ENCODE results near the gene ADPRHL1.

ADPRHL1 gene

DNA sequence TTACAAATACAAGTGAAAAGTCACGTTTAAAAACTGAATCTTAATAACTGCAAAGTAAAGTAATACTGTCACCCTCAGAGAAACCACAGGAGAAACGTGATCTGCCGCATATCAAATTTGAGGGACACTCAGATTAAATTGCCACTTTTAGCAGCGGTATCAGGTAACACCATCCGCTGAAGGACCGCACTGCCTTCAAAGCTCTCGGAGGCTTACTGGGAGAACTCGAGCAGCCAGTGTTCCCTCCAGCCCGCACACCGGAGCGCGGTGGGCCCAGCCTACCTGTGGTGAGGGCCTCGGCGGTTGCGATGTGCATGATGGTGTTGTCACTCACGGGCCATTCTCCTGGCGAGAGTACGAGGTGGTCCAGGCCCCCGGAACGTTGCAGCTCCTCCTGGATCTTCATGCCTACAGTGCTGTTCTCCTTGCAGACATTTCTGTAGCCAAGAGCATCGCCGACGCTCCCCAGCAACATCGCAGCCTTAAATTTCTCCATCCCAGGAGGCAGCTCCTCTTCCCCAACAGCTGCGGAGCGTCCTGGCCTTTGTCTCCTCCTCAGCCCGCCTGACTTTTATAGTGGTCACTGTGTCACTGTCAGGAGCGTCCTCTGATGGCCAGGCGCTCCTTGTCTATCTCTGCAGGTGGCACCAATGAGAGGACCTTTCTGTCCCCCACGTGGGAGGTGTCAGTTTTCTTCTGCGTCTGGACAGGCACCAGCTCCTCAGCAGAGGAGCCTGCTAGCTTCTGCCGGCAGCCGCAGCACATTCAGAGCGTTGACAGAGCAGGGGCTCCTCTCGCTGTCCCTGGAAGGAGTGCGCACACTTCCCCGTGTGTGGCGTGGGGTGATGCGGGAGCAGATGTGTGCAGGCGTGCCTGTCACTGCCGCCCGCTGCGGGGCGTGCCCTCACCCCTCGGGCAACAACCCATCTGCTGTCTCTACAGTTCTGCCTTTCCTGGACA is at the start of gene ADPRHL1:
Gene ADPRHL1, minus strand, starts transcription at position 547 of the 960 bp plus-strand sequence. Its CDS starts 51 bp downstream, at position 496.
- DNase-seq = no peak

- no peak for DNase-seq
These were observed 49.4 kb upstream of the ADPRHL1 start for GRCh38 chr13:113502686-113503085.

GRCh38 chr13:113500530-113501265 is 47.4 kb upstream of the ADPRHL1 start:
- DNase-seq = no peak

- no peak for DNase-seq
These were observed 46.6 kb upstream of the ADPRHL1 start for GRCh38 chr13:113499936-113500335.

GRCh38 chr13:113498905-113499304 is 45.6 kb upstream of the ADPRHL1 start:
- DNase-seq = no peak

GRCh38 chr13:113497217-113497616 is 43.9 kb upstream of the ADPRHL1 start:
- no peak for DNase-seq

DNA sequence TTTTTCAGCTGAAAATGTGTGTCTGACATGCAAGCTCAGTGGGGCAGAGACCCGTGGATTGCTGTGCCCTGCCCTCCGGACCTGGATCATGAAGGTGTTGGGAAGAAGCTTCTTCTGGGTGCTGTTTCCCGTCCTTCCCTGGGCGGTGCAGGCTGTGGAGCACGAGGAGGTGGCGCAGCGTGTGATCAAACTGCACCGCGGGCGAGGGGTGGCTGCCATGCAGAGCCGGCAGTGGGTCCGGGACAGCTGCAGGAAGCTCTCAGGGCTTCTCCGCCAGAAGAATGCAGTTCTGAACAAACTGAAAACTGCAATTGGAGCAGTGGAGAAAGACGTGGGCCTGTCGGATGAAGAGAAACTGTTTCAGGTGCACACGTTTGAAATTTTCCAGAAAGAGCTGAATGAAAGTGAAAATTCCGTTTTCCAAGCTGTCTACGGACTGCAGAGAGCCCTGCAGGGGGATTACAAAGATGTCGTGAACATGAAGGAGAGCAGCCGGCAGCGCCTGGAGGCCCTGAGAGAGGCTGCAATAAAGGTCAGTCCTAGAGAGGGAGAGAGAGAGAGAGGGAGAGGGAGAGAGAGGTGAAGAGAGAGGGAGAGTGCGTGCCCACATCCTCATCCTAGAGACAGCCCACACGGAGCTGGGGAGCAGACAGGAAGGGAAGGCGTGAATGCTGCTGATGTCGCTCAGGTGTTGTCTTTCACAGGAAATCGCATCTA is 42.4 kb upstream of the ADPRHL1 start:
- no peak for DNase-seq

DNA sequence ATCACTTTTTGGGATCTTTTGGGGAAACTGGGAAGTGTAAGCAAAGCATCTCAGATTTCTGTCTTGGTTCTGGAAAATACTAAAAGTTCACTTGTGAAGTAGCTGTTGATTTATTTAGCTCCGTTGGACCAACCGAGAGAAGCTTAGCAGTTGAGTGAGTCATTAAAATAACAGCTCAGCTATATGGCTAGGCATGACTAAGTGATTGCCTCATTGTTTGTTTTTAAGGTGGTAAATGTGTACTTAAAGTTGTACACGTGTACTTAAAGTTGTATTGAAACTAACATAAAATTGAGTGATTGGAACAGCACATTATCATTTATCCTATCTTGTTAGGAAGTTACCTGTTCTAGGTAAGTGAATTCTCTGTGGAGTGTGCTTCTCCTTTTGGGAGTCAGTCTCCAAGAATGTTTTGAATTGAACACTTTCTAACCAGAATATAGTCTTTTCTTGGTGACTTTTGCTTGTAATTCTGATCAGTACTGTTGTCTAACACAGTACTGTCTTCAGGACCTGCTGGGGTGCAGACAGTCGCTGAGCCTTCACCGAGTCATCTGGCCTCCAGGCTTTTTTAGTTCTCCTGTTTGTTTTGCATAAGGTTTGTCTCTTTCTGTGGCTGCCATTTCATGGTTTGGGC is 40.1 kb upstream of the ADPRHL1 start:
- DNase-seq = no peak

GRCh38 chr13:113491982-113492381 is 38.7 kb upstream of the ADPRHL1 start:
- DNase-seq = no peak

DNA sequence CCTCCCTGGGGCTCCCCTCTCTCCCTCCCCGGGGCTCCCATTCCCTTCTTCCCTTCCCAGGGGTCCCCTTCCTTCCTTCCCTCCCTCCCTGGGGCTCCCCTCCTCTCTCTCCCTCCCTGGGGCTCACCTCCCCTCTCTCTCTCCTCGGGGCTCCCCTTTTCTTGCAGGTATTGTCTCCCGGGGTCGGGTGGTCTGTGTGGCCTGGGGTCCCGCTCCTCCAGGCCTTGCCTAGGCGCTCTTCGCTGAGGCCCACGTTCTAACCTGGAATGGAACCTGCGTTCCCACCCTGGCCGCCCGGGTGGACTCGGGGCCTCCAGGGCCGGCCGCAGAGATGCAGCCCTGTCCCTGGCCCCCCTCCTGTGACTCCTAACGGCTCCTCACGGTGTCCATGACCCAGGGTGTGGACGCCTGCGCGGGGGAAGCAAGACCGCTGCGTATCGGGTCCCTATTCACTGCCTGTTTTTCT is 38.2 kb upstream of the ADPRHL1 start:
- DNase-seq = no peak

DNA sequence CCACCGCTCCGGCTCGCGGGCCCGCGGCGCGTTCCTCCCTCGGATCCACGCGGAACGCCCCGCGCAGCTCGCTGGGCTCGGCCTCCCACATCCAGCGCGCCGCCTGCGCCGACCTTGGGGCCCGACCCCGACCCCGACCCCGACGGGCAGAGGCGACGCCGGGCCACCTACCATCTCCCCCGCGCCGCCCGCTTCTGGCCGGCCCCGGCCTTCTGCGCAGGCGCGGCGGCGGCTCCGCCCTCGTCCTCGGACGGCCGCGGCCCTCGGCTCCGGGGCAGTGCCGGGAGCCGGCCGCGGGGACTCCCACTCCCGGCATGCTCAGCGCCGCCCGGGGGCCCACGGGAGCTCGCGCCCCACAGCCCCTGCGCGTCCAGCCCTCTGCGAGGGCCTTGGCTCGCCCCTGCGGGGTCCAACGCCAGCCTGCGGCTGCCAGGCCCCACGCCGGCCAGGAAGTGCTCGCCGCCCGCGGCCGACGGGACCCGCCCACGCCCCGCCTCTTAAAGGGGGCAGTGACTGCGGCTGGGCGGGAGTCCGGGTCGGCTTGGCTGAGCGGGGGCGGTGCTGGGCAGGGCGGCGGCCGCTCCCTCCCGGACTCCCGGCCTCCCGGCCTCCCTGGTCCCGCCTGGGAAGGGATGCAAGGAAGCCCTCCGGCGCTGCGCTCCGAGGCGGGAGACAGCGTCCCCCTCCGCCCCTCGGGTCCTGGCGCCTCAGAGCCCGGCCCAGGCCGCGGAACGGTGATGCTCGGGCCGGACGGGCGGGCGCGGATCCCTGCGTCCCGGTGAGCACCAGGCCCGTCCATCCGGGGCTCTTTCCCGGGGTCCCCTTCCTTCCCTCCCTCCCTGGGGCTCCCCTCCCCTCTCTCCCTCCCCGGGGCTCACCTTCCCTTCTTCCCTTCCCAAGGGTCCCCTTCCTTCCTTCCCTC is 37.5 kb upstream of the ADPRHL1 start, which contains the start of gene DCUN1D2:
Gene DCUN1D2, minus strand, starts transcription at position 216 of the 922 bp plus-strand sequence. Its CDS starts 42 bp downstream, at position 174.
- peak; percentile 52 for DNase-seq

- peak; percentile 14 for DNase-seq
These were observed 36.5 kb upstream of the ADPRHL1 start for GRCh38 chr13:113489549-113490495.

DNA sequence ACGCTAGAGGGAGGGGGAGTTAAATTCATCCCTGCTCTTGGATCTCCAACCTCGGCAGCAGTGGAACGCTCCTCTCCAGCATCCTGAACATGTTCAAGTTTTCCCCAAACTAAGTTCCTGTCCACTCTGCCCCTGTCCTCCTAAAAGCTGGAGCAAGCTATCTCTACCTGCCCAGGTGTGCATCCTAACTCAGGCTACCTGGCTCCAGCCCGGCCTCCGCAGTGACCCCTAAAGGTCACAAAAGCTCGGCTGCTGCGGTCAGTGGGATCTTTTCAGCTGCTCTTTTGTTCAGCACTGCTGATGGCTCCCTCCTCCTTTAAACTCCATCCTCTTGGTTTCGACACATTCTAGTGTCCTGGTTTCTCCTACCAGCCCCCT is 35.9 kb upstream of the ADPRHL1 start:
- DNase-seq = no peak

GRCh38 chr13:113488283-113488682 is 35.0 kb upstream of the ADPRHL1 start:
- no peak for DNase-seq

DNA sequence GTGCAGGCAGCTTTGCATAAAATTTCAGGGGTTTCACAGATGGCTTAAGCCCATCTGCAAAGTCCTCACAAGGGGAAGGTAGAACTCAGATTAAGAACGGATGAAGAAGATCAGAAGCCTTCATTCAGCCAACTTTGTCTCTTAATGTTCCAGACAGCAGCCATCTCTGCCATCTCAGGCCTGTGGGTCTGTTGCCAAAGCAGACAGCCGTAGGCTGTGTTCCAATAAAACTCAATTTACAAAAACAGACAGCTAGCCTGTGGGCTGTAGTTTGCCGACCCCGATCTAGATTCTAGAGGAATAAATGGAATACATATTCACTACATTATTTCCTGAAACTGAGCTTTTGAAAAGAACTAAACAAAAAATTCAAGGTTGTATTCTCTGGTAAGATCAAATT is 33.4 kb upstream of the ADPRHL1 start:
- DNase-seq = no peak

DNA sequence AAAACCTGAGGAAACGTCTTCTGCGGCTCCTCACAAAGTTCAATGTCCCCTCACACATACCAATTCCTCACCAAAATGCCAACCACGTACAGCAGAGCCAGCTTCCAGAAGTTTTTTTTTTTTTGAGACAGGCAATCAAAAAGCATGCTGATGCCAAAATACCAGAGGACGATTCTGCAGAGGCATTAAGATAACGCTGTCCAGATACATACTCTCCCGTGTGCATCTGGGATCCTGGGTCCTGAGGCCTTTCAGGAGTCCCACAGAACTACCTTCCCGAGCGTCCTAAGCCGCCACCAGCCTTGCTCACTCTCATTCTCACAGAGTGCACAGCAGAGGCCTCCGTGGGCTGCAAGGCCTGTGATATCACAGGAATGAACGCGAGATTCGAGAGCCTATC is 32.3 kb upstream of the ADPRHL1 start:
- no peak for DNase-seq

GRCh38 chr13:113483504-113484293 is 30.4 kb upstream of the ADPRHL1 start:
- no peak for DNase-seq

GRCh38 chr13:113483081-113483480 is 29.8 kb upstream of the ADPRHL1 start:
- no peak for DNase-seq

- no peak for DNase-seq
These were observed 25.9 kb upstream of the ADPRHL1 start for GRCh38 chr13:113479179-113479578.

Data from activated CD4-positive, alpha-beta T cell treated with anti-CD3 and anti-CD28 coated beads for 1 hour (primary cell).